Motor neuron (in vitro differentiated cells): ENCODE measurements around the gene IGFBPL1. TPM values are rescaled to one million over a fixed set of nuclear protein-coding genes. Genes with fewer than 3 reads are reported as not detected.

Experiments
- ATAC-seq, 8 experiments: fragments of 200-7000 bp; cut with Tn5 transposase; replicated peaks in 6 of 8; 2 replicates each; pipeline ENCODE4 v1.8.0; 2021; ENCODE audit warnings: mild to moderate bottlenecking in 8 of 8, moderate library complexity in 8 of 8
- H3K27ac ChIP-seq, 2 donors: fragments of 250-450 bp; sonication (Bioruptor Pico); 2 replicates each; pipeline ENCODE4 v1.9.0; 2021; ENCODE audit warnings: antibody characterized with exemption in 2 of 2, mild to moderate bottlenecking in 2 of 2, moderate library complexity in 1 of 2
- H3K4me1 ChIP-seq, 2 donors: fragments of 250-450 bp; sonication (Bioruptor Pico); replicated peaks in 1 of 2; 2 replicates each; pipeline ENCODE4 v1.6.1; 2021; ENCODE audit warnings: antibody characterized with exemption in 2 of 2, mild to moderate bottlenecking in 2 of 2, moderate library complexity in 1 of 2
- H3K4me3 ChIP-seq, 5 donors: fragments of 250-450 bp; sonication (Bioruptor Pico); 2 replicates each; pipeline ENCODE4 v1.9.0; 2021; ENCODE audit warnings: antibody characterized with exemption in 5 of 5, mild to moderate bottlenecking in 5 of 5, moderate library complexity in 4 of 5
- WGBS, 10 experiments: fragments of 450-650 bp; shearing (Covaris generic); methylation state at CpG; one replicate each; pipeline ENCODE4 v1.0.0; 2022; 5-methylcytosine and 5-hydroxymethylcytosine counted together
- in situ Hi-C, 9 experiments: fragments of 400-800 bp; cut with MboI; loops; one replicate each; pipeline ENCODE4 v1.15.0; 2021; ENCODE audit warnings: low sequenced_read_pairs in 9 of 9, low pct_unique_long_range_greater_than_20kb in 2 of 9; ENCODE audit not compliant: unreplicated experiment in 9 of 9
- total RNA-seq, 8 experiments: library from RNA; unstranded; fragments of 300-600 nt; gene quantifications; 2 replicates each; pipeline versions ENCODE4 v1.2.3 to v1.2.4, GENCODE V29; 2022

IGFBPL1 gene
- total RNA-seq, 8 experiments from 2014 or later: 0.36 to 236 (median 51.9) TPM; not detected in 1

DNA sequence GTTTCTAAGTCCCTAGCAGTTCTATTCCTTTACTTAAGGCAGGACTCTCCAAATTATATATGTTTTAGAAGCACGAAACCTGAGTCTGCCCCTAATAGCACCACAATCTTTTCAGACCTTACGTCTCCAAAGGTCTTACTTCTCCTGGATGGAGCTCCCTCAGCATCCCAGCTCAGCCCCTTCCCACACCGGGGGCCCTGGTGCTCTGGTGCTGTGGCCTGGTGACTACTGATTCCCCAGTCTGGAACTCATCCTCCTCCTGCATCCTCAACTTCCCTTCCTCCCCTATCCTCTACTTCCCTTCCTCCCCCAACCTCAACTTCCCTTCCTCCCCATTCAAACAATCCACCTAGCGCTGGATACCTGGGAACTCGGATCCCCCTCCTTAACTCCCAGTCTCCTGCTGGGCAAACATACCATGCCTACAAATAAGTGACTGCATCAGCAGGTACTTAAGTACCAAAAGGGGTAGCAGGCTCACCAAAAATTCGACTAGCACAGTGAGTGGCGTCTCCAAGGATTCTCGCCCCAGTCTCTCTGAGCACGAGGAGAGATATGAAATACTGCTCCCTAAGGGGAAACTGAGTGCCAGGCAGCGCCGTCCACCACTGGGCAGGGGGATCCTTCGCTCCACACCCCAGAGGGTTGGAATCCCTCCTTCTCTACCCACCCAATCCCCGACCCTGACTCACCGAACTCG is 831 bp downstream of the IGFBPL1 start:
- ATAC-seq: no peak
- Histone ChIP-seq H3K4me1 (peaks cover 42 to 60% of the 10 kb centered on the region in 2 donors), H3K4me3 (peak overlapping the region; percentile 52 to 80 (median 54)), H3K27ac (peak overlapping the region; percentile 74 to 88)
- WGBS, 10 experiments: 40 to 100% (median 83%) methylated on average over 1 to 4 of the region's 15 CpGs; no CpG with 5 or more reads in 3 of the 10 experiments
- in situ Hi-C loops: loop anchor here in 1 of 9 experiments (25.0 kb wide), 1 partner anchor 511 kb away; the partner anchor contains the start of gene SLC25A51

GRCh38 chr9:38422555-38423260 is 1.5 kb downstream of the IGFBPL1 start:
- H3K4me3 ChIP-seq: peak overlapping the region in 2 of 5 donors; percentile 52 to 67
- H3K4me1 ChIP-seq: peaks cover 46 to 67% of the 10 kb centered on the region in 2 donors
- H3K27ac ChIP-seq: peak overlapping the region; percentile 83 to 88
- in situ Hi-C loops: loop anchor here in 1 of 9 experiments (25.0 kb wide), 1 partner anchor 510 kb away; the partner anchor contains the start of gene SLC25A51
- no peak for ATAC-seq
- 0 to 100% (median 60%) methylated on average over 1 to 5 of the region's 7 CpGs; no CpG with 5 or more reads in 1 of the 10 experiments for WGBS, 10 experiments

GRCh38 chr9:38421498-38422211 is 2.6 kb downstream of the IGFBPL1 start:
- Histone ChIP-seq H3K27ac (peak overlapping the region; percentile 83 to 88), H3K4me3 (peak overlapping the region in 3 of 5 donors; percentile 3 to 67 (median 52)), H3K4me1 (peaks cover 51 to 62% of the 10 kb centered on the region in 2 donors)
- in situ Hi-C loops: loop anchor here in 1 of 9 experiments (25.0 kb wide), 1 partner anchor 509 kb away; the partner anchor contains the start of gene SLC25A51
- peak; percentile 25 to 78 (median 70) for ATAC-seq
- WGBS, 10 experiments: 0 to 27% (median 0%) methylated on average over 1 to 6 of the region's 9 CpGs; no CpG with 5 or more reads in 3 of the 10 experiments

DNA sequence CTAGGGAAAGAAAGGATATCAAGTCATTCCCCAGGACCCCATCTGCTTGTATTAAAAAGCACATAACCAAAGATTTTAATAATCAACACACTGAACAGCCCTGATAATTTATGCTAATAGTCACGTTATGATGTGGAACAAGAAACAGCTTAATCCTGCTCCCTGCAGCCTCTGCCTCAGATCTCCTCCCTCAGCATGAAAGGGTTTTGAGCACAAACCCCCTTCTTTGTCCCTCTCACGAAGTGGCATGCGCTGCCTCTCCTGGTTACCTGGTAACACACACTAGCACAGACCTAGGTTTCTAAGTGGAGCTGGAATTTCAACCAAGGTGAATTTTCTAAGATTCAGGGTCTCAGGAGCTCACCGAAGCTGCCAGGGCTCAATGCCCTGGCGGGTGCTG is 5.1 kb downstream of the IGFBPL1 start:
- 0 to 100% (median 61%) methylated on average over 1 to 4 of the region's 5 CpGs; no CpG with 5 or more reads in 1 of the 10 experiments for WGBS, 10 experiments
- H3K4me1 ChIP-seq: peaks cover 68 to 77% of the 10 kb centered on the region in 2 donors

GRCh38 chr9:38418366-38418765 is 5.9 kb downstream of the IGFBPL1 start:
- peak overlapping the region; percentile 48 to 54 for H3K27ac ChIP-seq
- in situ Hi-C loops: loop anchor here in 1 of 9 experiments (25.0 kb wide), 1 partner anchor 506 kb away; the partner anchor contains the start of gene SLC25A51

More for the DNA sequence above, 5.1 kb downstream of the IGFBPL1 start:
- ATAC-seq: no peak
- in situ Hi-C loops: loop anchor here in 1 of 9 experiments (25.0 kb wide), 1 partner anchor 507 kb away; the partner anchor contains the start of gene SLC25A51
- H3K4me3 ChIP-seq: no peak overlapping the region
- H3K27ac ChIP-seq: peak overlapping the region; percentile 54 to 57

DNA sequence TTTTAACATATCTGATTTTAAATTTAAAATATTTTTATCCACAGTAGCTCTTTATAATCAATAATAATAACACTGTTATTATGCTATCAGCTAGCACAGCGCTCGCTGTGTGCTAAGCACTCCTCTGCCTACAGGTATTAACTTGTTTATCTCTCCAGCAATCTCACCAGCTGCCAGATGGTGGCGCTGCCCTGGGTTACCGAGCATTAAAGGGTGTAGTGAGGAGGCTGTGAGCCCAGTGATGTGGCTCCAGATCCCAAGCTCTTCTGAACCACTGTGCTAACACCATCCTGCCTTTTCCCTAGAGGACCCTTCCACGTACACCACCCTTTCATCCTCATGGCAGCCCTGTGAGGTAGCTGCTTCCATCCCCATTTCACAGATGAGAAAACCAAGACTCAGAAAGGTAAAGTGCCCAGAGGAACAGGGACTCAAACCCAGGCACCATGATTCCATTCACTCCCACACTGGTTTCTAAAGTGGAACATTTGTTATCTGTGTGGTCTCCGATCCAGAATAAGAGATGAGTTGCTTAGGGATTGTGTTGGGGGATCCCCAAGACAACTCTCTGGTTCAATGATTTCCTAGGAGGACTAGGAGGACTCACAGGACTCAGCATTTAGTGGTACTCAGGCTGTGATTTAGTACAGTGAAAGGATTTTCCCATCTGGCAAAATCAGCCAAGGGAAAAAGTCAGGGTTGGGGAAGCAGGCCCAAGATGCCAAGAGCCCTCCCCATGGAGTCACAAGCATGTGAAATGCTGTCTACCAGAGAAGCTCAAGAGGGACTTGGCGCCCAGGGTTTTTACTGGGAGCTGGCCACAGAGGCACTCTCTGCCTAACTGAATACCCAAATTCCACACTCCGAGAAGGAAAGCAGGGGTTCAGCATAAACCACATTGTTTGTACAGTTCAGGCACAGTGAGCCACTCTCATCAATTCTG is 7.0 kb downstream of the IGFBPL1 start:
- in situ Hi-C loops: loop anchor here in 1 of 9 experiments (25.0 kb wide), 1 partner anchor 505 kb away; the partner anchor contains the start of gene SLC25A51
- Histone ChIP-seq H3K27ac (no peak overlapping the region), H3K4me1 (peaks cover 58 to 76% of the 10 kb centered on the region in 2 donors), H3K4me3 (no peak overlapping the region)
- ATAC-seq: peak in 3 of 8 experiments; percentile 49 to 60 (median 51)
- WGBS, 10 experiments: 0 to 100% (median 77%) methylated on average over 1 to 6 of the region's 8 CpGs; no CpG with 5 or more reads in 1 of the 10 experiments

More at GRCh38 chr9:38418366-38418765, 5.9 kb downstream of the IGFBPL1 start:
- WGBS, 10 experiments: 33 to 100% (median 83%) methylated on average over 1 of the region's 1 CpG; no CpG with 5 or more reads in 7 of the 10 experiments
- peak in 1 of 8 experiments; percentile 6 for ATAC-seq
- peaks cover 64 to 80% of the 10 kb centered on the region in 2 donors for H3K4me1 ChIP-seq
- no peak overlapping the region for H3K4me3 ChIP-seq

DNA sequence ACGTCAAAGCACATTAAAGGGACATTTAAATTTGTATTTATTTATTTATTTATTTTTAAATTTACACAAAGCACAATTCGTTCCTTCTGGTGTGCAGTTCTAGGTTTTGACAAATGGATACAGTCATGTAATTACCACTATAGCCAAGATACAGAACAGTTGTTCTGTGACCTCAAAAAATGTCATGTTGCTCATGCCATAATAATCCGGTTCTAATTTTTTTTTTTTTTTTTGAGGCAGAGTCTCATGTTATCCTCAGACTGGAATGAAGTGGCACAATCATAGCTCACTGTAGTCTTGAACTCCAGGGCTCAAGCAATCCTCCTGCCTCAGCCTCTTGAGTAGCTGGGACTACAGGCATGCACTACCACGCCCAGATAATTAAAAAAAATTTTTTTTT is 7.8 kb downstream of the IGFBPL1 start:
- WGBS, 10 experiments: 10 to 89% (median 66%) methylated on average over 2 to 4 of the region's 4 CpGs
- Histone ChIP-seq H3K4me3 (no peak overlapping the region), H3K4me1 (peaks cover 50 to 69% of the 10 kb centered on the region in 2 donors), H3K27ac (no peak overlapping the region)
- no peak for ATAC-seq
- in situ Hi-C loops: loop anchor here in 1 of 9 experiments (25.0 kb wide), 1 partner anchor 504 kb away; the partner anchor contains the start of gene SLC25A51

DNA sequence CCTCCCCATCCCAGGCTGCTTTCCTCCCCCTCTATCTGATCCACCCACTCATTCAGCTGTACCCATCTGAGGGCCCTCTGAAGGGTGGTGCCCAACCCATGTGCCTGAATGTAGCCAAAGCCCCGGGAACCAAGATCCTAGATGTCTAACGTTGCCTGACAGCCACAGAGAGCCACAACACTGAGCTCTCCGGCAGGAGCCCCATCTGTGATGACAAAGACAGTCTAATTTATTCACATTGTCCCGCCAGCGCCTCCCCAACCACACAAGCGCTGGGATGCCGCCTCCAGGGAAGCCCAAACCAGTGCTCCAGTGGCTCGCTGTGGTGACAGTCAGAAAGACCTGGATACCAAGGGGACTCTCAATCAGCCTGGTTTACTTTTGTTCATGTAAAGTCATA is 8.4 kb downstream of the IGFBPL1 start:
- Histone ChIP-seq H3K27ac (peak overlapping the region in 1 of 2 donors; percentile 38), H3K4me1 (peaks cover 44 to 63% of the 10 kb centered on the region in 2 donors), H3K4me3 (no peak overlapping the region)
- 4 to 100% (median 49%) methylated on average over 1 to 5 of the region's 8 CpGs; no CpG with 5 or more reads in 2 of the 10 experiments for WGBS, 10 experiments
- ATAC-seq: peak in 5 of 8 experiments; percentile 83 to 90 (median 87)
- in situ Hi-C loops: loop anchor here in 1 of 9 experiments (25.0 kb wide), 1 partner anchor 504 kb away; the partner anchor contains the start of gene SLC25A51

DNA sequence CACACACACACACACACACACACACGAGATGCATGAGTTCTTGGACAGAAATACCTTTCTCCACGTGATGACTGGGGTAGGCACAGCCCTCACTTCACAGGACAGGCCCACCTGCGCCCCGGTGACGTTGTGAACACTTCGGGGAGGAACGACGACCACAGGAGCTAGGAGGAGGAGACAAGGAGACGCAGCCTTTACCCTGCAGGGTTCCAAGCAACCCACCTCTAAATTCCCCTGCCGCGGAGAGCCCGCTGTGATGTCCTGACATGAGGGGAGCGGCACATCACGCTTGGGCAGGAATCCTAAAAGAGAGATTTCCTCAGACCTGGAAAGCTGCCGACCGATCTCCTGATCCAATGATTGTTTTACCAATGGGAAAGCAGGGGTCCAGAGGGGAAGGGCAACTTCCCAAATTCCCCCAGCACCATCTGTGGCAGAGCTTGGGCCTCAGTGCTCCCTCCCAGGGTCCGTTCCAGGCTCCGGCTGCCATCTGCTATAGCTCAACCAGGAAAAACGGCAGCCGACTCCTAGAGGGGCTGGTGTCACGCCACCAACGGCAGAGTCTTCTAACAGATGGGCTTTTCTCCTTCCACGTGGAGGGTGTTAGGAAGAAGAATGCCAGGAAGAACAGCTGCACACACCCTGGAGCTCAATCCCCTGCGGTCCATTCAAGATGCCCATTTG is 10.1 kb downstream of the IGFBPL1 start:
- H3K4me1 ChIP-seq: peaks cover 34 to 48% of the 10 kb centered on the region in 2 donors
- in situ Hi-C loops: loop anchor here in 1 of 9 experiments (25.0 kb wide), 1 partner anchor 502 kb away; the partner anchor contains the start of gene SLC25A51
- no peak overlapping the region for H3K27ac ChIP-seq
- peak in 6 of 8 experiments; percentile 15 to 66 (median 27) for ATAC-seq
- peak overlapping the region in 1 of 5 donors; percentile 1 for H3K4me3 ChIP-seq
- WGBS, 10 experiments: 8 to 79% (median 56%) methylated on average over 2 to 10 of the region's 24 CpGs; no CpG with 5 or more reads in 5 of the 10 experiments

- ATAC-seq: no peak
- in situ Hi-C loops: loop anchor here in 1 of 9 experiments (25.0 kb wide), 1 partner anchor 501 kb away; the partner anchor contains the start of gene SLC25A51
- WGBS, 10 experiments: 55 to 100% (median 93%) methylated on average over 1 to 7 of the region's 7 CpGs; no CpG with 5 or more reads in 4 of the 10 experiments
- Histone ChIP-seq H3K4me1 (peaks cover 25 to 39% of the 10 kb centered on the region in 2 donors), H3K4me3 (no peak overlapping the region), H3K27ac (no peak overlapping the region)
Measured at GRCh38 chr9:38413283-38413682, 11.0 kb downstream of the IGFBPL1 start.
